ENCODE results near the gene TTC28. TPM values are rescaled to one million over a fixed set of nuclear protein-coding genes. Genes with fewer than 3 reads are reported as not detected.

The TTC28 gene
- total RNA-seq, 1 experiment from 2014 or later = 11.2 TPM

DNA sequence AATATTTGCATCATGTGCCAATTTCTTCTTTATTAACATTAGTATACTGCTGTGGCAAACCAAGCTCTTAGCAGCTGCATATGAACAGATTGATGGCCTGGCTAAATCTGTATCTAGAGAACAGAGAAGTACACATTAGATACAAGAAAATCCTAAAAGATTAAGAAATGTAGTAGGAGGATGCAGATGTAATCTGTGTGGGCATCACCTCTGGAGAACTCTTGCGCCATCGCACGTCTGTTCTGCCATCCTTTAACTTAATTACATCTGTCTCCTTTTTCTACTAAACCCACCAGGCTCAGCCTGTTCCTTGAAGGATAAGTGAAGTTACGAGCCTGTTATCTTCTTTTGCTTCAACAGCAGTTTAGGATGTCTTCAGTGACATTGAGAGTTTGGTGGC is 564.2 kb downstream of the TTC28 start:
- no peaks in the 10 kb centered on the region for H3K27me3 ChIP-seq (ENCODE audit: low read length)
- no peak overlapping the region for H3K4me2 ChIP-seq (ENCODE audit: low read depth, low read length, poor library complexity, severe bottlenecking)
- H3K9me3 ChIP-seq (ENCODE audit: low read length) = no peaks in the 10 kb centered on the region
- H3K36me3 ChIP-seq (ENCODE audit: insufficient read depth, low read length) = no peaks in the 10 kb centered on the region
- no peaks in the 10 kb centered on the region for H3K79me2 ChIP-seq (ENCODE audit: low read length)
- H3K9me2 ChIP-seq (replicated peaks; ENCODE audit: insufficient read depth, low read length) = no peaks in the 10 kb centered on the region
- H2AFZ ChIP-seq (ENCODE audit: low read length) = no peak overlapping the region
- H3K27ac ChIP-seq (ENCODE audit: low read length) = no peak overlapping the region
- H3K9ac ChIP-seq (ENCODE audit: low read length) = no peak overlapping the region
- peaks cover 4% of the 10 kb centered on the region; the same call in 1 of the 2 replicates for H3K4me1 ChIP-seq (ENCODE audit: low read length)
- no peak overlapping the region for H3K4me3 ChIP-seq (ENCODE audit: low read length)
- no peak for DNase-seq
- H4K20me1 ChIP-seq (ENCODE audit: insufficient read depth, low read depth, low read length) = peaks cover 3% of the 10 kb centered on the region; the same call in 1 of the 2 replicates

DNA sequence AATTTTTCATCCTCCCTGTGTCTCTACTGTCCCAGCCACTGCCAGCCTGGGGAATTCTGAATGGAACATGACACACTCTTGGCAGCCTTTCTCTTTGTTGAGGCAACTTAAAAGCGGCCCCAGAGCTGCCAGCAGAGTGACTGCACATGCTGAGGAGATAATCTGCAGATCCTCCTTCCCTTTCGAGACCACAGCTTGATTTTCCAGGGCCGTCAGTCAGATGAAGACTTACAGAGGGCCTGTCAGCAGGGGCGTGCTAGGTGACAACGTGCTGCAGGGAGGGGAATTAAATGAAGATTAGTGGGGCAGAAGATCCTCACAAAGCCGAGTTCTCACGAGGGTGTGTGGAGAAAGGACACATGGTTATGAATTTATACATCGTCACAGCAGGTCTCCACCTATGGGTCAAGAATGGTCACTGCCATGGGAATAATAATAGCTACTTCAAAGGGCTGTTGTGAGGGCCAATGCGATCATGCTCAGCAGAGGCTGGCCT is 567.0 kb downstream of the TTC28 start:
- DNase-seq = peak; percentile 63
- no peak overlapping the region for H2AFZ ChIP-seq (ENCODE audit: low read length)
- H3K27me3 ChIP-seq (ENCODE audit: low read length) = no peaks in the 10 kb centered on the region

DNA sequence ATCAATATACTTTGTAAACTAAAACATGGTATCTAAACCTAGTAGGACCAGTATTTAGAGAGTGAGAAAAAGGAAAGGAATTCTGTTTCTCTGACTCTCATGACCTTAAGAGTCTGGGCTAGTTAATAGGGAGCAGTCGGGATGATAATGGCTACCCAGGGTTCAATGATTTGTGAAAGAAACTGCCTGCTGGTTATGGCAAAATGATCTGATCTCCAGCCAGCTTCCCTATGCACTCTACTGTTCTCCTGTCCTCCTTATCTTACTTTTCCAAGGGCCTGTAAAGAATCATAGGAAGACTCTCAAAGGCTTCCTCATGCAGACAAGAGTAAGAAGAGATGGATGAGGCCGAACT is 567.5 kb downstream of the TTC28 start:
- no peak for DNase-seq
- H2AFZ ChIP-seq (ENCODE audit: low read length) = no peak overlapping the region
- H3K36me3 ChIP-seq (ENCODE audit: insufficient read depth, low read length) = no peaks in the 10 kb centered on the region

More for the DNA sequence above, 567.0 kb downstream of the TTC28 start:
- no peaks in the 10 kb centered on the region for H3K36me3 ChIP-seq (ENCODE audit: insufficient read depth, low read length)
- no peak overlapping the region for H3K9ac ChIP-seq (ENCODE audit: low read length)
- H3K4me2 ChIP-seq (ENCODE audit: low read depth, low read length, poor library complexity, severe bottlenecking) = no peak overlapping the region
- H3K9me2 ChIP-seq (replicated peaks; ENCODE audit: insufficient read depth, low read length) = no peaks in the 10 kb centered on the region
- no peaks in the 10 kb centered on the region for H3K9me3 ChIP-seq (ENCODE audit: low read length)
- no peak overlapping the region for H3K27ac ChIP-seq (ENCODE audit: low read length)
- no peaks in the 10 kb centered on the region for H3K79me2 ChIP-seq (ENCODE audit: low read length)
- H4K20me1 ChIP-seq (ENCODE audit: insufficient read depth, low read depth, low read length) = peaks cover 3% of the 10 kb centered on the region; the same call in 1 of the 2 replicates
- peaks cover 21% of the 10 kb centered on the region for H3K4me1 ChIP-seq (ENCODE audit: low read length)
- H3K4me3 ChIP-seq (ENCODE audit: low read length) = no peak overlapping the region

DNA sequence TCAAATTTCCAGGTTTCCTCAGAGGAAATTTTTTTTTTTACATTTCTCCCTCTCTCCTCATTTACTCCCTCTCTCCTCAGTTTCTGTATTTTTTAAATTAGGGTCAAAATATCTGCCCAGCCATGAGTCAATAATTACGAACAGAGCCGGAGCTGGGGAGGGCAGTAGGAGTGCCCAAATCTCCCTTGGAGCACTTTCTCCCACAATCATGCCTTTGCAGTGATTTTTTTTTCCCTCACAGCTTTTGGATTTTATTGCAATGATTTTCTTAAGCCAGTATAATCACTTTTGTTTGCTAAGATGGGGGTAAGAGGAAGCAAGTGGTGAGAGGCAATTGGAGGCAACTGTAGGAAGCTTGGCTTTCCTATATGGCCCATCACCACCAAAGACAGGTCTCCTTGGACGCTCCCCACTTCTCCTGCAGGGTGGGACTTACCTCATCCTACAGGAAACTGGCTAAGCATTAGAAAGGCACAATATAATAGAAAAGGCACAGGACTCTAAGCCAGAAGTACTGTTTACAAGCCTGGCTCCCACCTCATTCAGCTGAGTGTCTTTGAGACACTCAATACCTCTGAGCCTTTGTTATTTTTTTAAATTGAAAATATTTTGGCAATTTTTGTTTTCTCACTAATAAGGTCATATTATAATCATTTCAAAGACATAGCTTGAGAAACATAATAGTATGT is 568.0 kb downstream of the TTC28 start:
- H3K36me3 ChIP-seq (ENCODE audit: insufficient read depth, low read length) = no peaks in the 10 kb centered on the region
- H3K9ac ChIP-seq (ENCODE audit: low read length) = no peak overlapping the region
- no peaks in the 10 kb centered on the region for H3K9me2 ChIP-seq (replicated peaks; ENCODE audit: insufficient read depth, low read length)
- H3K4me1 ChIP-seq (ENCODE audit: low read length) = peaks cover 31% of the 10 kb centered on the region
- no peaks in the 10 kb centered on the region for H3K9me3 ChIP-seq (ENCODE audit: low read length)
- H2AFZ ChIP-seq (ENCODE audit: low read length) = no peak overlapping the region
- no peak for DNase-seq
- H3K4me2 ChIP-seq (ENCODE audit: low read depth, low read length, poor library complexity, severe bottlenecking) = no peak overlapping the region
- H4K20me1 ChIP-seq (ENCODE audit: insufficient read depth, low read depth, low read length) = peaks cover 3% of the 10 kb centered on the region; the same call in 1 of the 2 replicates
- H3K27ac ChIP-seq (ENCODE audit: low read length) = no peak overlapping the region
- no peaks in the 10 kb centered on the region for H3K27me3 ChIP-seq (ENCODE audit: low read length)
- no peak overlapping the region for H3K4me3 ChIP-seq (ENCODE audit: low read length)
- no peaks in the 10 kb centered on the region for H3K79me2 ChIP-seq (ENCODE audit: low read length)

More for the DNA sequence above, 567.5 kb downstream of the TTC28 start:
- Histone ChIP-seq H4K20me1 (ENCODE audit: insufficient read depth, low read depth, low read length) (peaks cover 3% of the 10 kb centered on the region; the same call in 1 of the 2 replicates), H3K4me3 (ENCODE audit: low read length) (no peak overlapping the region), H3K9me3 (ENCODE audit: low read length) (no peaks in the 10 kb centered on the region), H3K4me1 (ENCODE audit: low read length) (peaks cover 25% of the 10 kb centered on the region), H3K9me2 (replicated peaks; ENCODE audit: insufficient read depth, low read length) (no peaks in the 10 kb centered on the region), H3K79me2 (ENCODE audit: low read length) (no peaks in the 10 kb centered on the region), H3K9ac (ENCODE audit: low read length) (no peak overlapping the region), H3K27ac (ENCODE audit: low read length) (no peak overlapping the region), H3K27me3 (ENCODE audit: low read length) (no peaks in the 10 kb centered on the region), H3K4me2 (ENCODE audit: low read depth, low read length, poor library complexity, severe bottlenecking) (no peak overlapping the region)

DNA sequence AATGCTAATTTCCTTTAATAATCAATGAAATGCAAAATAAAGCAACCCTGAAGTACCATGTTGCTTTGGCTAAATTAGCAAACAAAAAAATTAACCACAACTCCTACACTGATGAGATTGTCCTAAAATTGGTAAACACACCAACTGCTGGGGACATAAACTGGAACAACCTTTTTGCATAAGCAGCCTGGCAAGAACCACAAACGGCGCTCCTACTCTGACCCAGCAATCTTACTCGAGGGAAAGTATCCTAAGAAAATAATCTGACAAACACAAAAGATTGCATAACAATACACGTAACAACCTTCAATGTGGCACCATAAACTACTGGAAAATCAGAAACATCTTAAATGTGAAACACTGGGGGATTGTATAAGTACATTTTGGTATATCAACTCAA is 570.8 kb downstream of the TTC28 start:
- peaks cover 58% of the 10 kb centered on the region for H3K4me1 ChIP-seq (ENCODE audit: low read length)
- no peaks in the 10 kb centered on the region; the same call in 1 of the 2 replicates for H4K20me1 ChIP-seq (ENCODE audit: insufficient read depth, low read depth, low read length)
- DNase-seq = no peak
- H3K4me2 ChIP-seq (ENCODE audit: low read depth, low read length, poor library complexity, severe bottlenecking) = no peak overlapping the region
- H3K36me3 ChIP-seq (ENCODE audit: insufficient read depth, low read length) = no peaks in the 10 kb centered on the region
- no peak overlapping the region for H3K4me3 ChIP-seq (ENCODE audit: low read length)
- no peaks in the 10 kb centered on the region for H3K27me3 ChIP-seq (ENCODE audit: low read length)
- no peak overlapping the region for H2AFZ ChIP-seq (ENCODE audit: low read length)
- H3K27ac ChIP-seq (ENCODE audit: low read length) = no peak overlapping the region
- no peaks in the 10 kb centered on the region for H3K79me2 ChIP-seq (ENCODE audit: low read length)
- no peaks in the 10 kb centered on the region for H3K9me2 ChIP-seq (replicated peaks; ENCODE audit: insufficient read depth, low read length)
- no peak overlapping the region for H3K9ac ChIP-seq (ENCODE audit: low read length)
- H3K9me3 ChIP-seq (ENCODE audit: low read length) = no peaks in the 10 kb centered on the region

DNA sequence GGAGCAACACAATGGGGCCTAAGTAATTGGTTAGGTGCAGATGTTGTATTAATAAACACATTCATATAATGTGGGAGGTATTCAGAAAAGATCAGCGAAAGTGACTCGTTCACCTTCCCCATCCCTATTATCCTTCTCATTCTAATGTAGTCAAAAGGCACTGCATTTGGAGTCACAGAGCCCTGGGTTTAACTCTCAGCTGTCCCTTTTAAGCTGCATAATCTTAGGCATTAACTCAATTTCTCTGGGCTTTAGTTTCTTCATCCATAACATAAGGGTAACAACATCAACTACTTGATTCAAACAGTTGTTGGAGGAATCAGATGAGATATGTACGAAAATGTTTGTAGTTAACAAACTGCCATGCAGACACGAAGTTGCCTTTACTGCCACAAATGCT is 573.0 kb downstream of the TTC28 start:
- Histone ChIP-seq H3K9me2 (replicated peaks; ENCODE audit: insufficient read depth, low read length) (no peaks in the 10 kb centered on the region), H3K4me1 (ENCODE audit: low read length) (peaks cover 71% of the 10 kb centered on the region), H3K9ac (ENCODE audit: low read length) (no peak overlapping the region), H3K27me3 (ENCODE audit: low read length) (no peaks in the 10 kb centered on the region), H2AFZ (ENCODE audit: low read length) (no peak overlapping the region), H3K4me2 (ENCODE audit: low read depth, low read length, poor library complexity, severe bottlenecking) (peak overlapping the region; percentile 45), H3K9me3 (ENCODE audit: low read length) (no peaks in the 10 kb centered on the region), H3K79me2 (ENCODE audit: low read length) (no peaks in the 10 kb centered on the region), H4K20me1 (ENCODE audit: insufficient read depth, low read depth, low read length) (no peaks in the 10 kb centered on the region), H3K36me3 (ENCODE audit: insufficient read depth, low read length) (no peaks in the 10 kb centered on the region), H3K27ac (ENCODE audit: low read length) (peak overlapping the region; percentile 92), H3K4me3 (ENCODE audit: low read length) (no peak overlapping the region)
- no peak for DNase-seq

DNA sequence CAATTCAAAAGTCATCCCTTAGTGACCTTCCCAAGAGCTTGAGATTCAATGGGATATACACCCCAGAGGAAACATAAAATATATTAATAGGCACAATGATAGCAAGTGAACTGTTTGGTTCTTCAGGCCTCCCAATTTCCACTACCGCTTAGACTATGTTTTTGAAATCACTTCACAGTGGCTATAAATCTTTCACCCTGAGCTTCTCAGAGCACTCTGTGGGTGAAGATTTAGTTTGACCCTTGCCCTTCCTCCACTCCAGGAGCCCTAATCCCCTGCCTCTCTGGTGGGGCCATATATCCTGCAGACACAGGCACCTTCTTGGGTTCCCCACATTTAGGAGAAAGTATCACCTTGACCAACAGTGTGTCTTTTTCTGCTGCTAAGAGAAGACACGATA is 573.7 kb downstream of the TTC28 start:
- Histone ChIP-seq H3K4me1 (ENCODE audit: low read length) (peaks cover 71% of the 10 kb centered on the region), H3K36me3 (ENCODE audit: insufficient read depth, low read length) (no peaks in the 10 kb centered on the region), H4K20me1 (ENCODE audit: insufficient read depth, low read depth, low read length) (no peaks in the 10 kb centered on the region), H3K9ac (ENCODE audit: low read length) (no peak overlapping the region), H3K4me3 (ENCODE audit: low read length) (no peak overlapping the region; the same call in 1 of the 2 replicates), H2AFZ (ENCODE audit: low read length) (no peak overlapping the region), H3K9me3 (ENCODE audit: low read length) (no peaks in the 10 kb centered on the region), H3K27me3 (ENCODE audit: low read length) (no peaks in the 10 kb centered on the region), H3K79me2 (ENCODE audit: low read length) (no peaks in the 10 kb centered on the region), H3K9me2 (replicated peaks; ENCODE audit: insufficient read depth, low read length) (no peaks in the 10 kb centered on the region), H3K27ac (ENCODE audit: low read length) (peak overlapping the region; percentile 92), H3K4me2 (ENCODE audit: low read depth, low read length, poor library complexity, severe bottlenecking) (peak overlapping the region; percentile 45)
- no peak for DNase-seq

DNA sequence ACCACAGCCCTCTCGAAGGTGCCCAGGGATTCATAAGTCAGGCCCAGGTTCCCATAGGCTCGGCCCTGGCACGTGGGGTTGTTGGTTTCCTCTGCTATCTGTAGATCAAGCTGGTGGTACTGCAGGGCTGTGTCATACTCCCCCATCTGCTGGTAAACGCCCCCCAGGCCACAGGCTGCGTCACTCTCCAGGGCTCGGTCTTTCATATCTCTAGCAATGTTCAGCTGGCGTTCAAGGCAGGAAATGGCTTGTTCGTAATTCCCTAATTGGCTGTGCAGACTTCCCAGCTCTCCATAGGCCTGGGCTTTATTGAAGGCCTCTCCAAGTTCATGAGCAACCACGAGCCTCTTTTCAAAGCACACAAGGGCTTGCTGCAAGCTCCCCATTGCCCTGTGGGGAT is 574.2 kb downstream of the TTC28 start:
- peak overlapping the region; percentile 18 for H3K4me2 ChIP-seq (ENCODE audit: low read depth, low read length, poor library complexity, severe bottlenecking)
- peaks cover 71% of the 10 kb centered on the region for H3K4me1 ChIP-seq (ENCODE audit: low read length)
- no peak overlapping the region; the same call in 1 of the 2 replicates for H3K4me3 ChIP-seq (ENCODE audit: low read length)
- H3K79me2 ChIP-seq (ENCODE audit: low read length) = no peaks in the 10 kb centered on the region
- H4K20me1 ChIP-seq (ENCODE audit: insufficient read depth, low read depth, low read length) = no peaks in the 10 kb centered on the region
- H2AFZ ChIP-seq (ENCODE audit: low read length) = no peak overlapping the region
- H3K36me3 ChIP-seq (ENCODE audit: insufficient read depth, low read length) = no peaks in the 10 kb centered on the region
- H3K27ac ChIP-seq (ENCODE audit: low read length) = peak overlapping the region; percentile 92
- H3K9ac ChIP-seq (ENCODE audit: low read length) = 0 out of 2 replicates have a peak overlapping the region, but pooled peaks have one; percentile 41
- H3K27me3 ChIP-seq (ENCODE audit: low read length) = no peaks in the 10 kb centered on the region
- peak; percentile 46 for DNase-seq
- no peaks in the 10 kb centered on the region for H3K9me2 ChIP-seq (replicated peaks; ENCODE audit: insufficient read depth, low read length)
- H3K9me3 ChIP-seq (ENCODE audit: low read length) = no peaks in the 10 kb centered on the region
